Astrocyte (in vitro differentiated cells and primary cell): Measurements from ENCODE around the gene RBPJ.

Experiments
- CTCF ChIP-seq: IDR thresholded peaks from 2 replicates; pipeline ENCODE4 v1.5.1; 2011; ENCODE audit warnings: low read depth, mild to moderate bottlenecking, inconsistent platforms, low read length, moderate library complexity; ENCODE audit not compliant: insufficient read depth
- EZH2 ChIP-seq: IDR thresholded peaks from 2 replicates; pipeline ENCODE4 v1.6.1; 2012; ENCODE audit warnings: mild to moderate bottlenecking, low read length, inconsistent platforms; ENCODE audit not compliant: insufficient read depth

GRCh38 chr4:26441771-26442170 lies 121.0 kb downstream of the RBPJ start:
- no peak for TF ChIP-seq CTCF
- TF ChIP-seq EZH2, result no peak
